Parathyroid adenoma (tissue), 2 donors: ENCODE measurements around the gene TMEM135.

Source experiments
- H2AFZ ChIP-seq: fragments of 300-600 bp; sonication (generic); one replicate; pipeline ENCODE4 v1.7.0; 2017; ENCODE audit warnings: antibody characterized with exemption, mild to moderate bottlenecking
- H3K27ac ChIP-seq: fragments of 300-600 bp; sonication (generic); one replicate; pipeline ENCODE4 v1.7.0; 2017
- H3K27me3 ChIP-seq: fragments of 300-600 bp; sonication (generic); one replicate; pipeline ENCODE4 v1.7.0; 2017; ENCODE audit warnings: low read length; ENCODE audit not compliant: control insufficient read depth, insufficient read depth
- H3K36me3 ChIP-seq: fragments of 300-600 bp; sonication (generic); one replicate; pipeline ENCODE4 v1.7.0; 2017; ENCODE audit warnings: low read length; ENCODE audit not compliant: control insufficient read depth, insufficient read depth
- H3K4me1 ChIP-seq: fragments of 300-600 bp; sonication (generic); one replicate; pipeline ENCODE4 v1.7.0; 2017; ENCODE audit warnings: control low read depth
- H3K4me2 ChIP-seq: fragments of 300-600 bp; sonication (generic); one replicate; pipeline ENCODE4 v1.7.0; 2017; ENCODE audit warnings: low read length
- H3K4me3 ChIP-seq: fragments of 300-600 bp; sonication (generic); one replicate; pipeline ENCODE4 v1.7.0; 2017; ENCODE audit warnings: low read depth, low read length
- H3K79me2 ChIP-seq: fragments of 300-600 bp; sonication (generic); one replicate; pipeline ENCODE4 v1.7.0; 2017; ENCODE audit warnings: control low read depth
- H3K9ac ChIP-seq: fragments of 300-600 bp; sonication (generic); one replicate; pipeline ENCODE4 v1.7.0; 2017; ENCODE audit warnings: mild to moderate bottlenecking
- H3K9me3 ChIP-seq: fragments of 300-600 bp; sonication (generic); one replicate; pipeline ENCODE4 v1.7.0; 2017; ENCODE audit warnings: low read length; ENCODE audit not compliant: control insufficient read depth
- TF ChIP-seq, protein P1 (sequence below): fragments of 300-600 bp; sonication (generic); IDR thresholded peaks from one replicate; pipeline ENCODE4 v1.7.0; 2017; ENCODE audit warnings: antibody characterized with exemption, mild to moderate bottlenecking
- donor health status: primary hyperparathyroidism.

TMEM135 gene

DNA sequence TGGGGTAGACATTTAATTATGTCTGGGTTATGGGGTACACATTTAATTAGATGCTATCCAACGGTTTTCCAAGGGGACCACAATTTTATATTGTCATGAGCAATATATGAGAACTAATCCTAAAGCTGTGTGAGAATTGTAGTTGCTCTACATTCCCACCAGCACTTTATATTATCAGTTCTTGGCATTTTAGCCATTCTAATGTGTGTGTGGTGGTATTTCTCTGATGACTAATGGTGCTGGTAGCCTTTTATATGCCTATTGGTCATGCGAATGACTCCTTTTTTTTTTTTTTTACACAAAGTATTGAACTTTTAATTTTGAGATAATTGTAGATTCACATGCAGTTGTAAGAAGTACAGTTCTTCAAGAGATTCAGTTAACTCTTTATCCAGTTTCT is 26.2 kb downstream of the TMEM135 start:
- Histone ChIP-seq H3K36me3 (no peaks in the 10 kb centered on the region), H3K79me2 (peaks cover 3% of the 10 kb centered on the region), H3K4me3 (no peak overlapping the region), H3K4me2 (no peak overlapping the region), H3K27ac (no peak overlapping the region), H2AFZ (no peak overlapping the region), H3K9ac (no peak overlapping the region), H3K27me3 (no peaks in the 10 kb centered on the region), H3K9me3 (no peaks in the 10 kb centered on the region), H3K4me1 (no peaks in the 10 kb centered on the region)
- TF ChIP-seq, protein P1, sequence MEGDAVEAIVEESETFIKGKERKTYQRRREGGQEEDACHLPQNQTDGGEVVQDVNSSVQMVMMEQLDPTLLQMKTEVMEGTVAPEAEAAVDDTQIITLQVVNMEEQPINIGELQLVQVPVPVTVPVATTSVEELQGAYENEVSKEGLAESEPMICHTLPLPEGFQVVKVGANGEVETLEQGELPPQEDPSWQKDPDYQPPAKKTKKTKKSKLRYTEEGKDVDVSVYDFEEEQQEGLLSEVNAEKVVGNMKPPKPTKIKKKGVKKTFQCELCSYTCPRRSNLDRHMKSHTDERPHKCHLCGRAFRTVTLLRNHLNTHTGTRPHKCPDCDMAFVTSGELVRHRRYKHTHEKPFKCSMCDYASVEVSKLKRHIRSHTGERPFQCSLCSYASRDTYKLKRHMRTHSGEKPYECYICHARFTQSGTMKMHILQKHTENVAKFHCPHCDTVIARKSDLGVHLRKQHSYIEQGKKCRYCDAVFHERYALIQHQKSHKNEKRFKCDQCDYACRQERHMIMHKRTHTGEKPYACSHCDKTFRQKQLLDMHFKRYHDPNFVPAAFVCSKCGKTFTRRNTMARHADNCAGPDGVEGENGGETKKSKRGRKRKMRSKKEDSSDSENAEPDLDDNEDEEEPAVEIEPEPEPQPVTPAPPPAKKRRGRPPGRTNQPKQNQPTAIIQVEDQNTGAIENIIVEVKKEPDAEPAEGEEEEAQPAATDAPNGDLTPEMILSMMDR = no peak

DNA sequence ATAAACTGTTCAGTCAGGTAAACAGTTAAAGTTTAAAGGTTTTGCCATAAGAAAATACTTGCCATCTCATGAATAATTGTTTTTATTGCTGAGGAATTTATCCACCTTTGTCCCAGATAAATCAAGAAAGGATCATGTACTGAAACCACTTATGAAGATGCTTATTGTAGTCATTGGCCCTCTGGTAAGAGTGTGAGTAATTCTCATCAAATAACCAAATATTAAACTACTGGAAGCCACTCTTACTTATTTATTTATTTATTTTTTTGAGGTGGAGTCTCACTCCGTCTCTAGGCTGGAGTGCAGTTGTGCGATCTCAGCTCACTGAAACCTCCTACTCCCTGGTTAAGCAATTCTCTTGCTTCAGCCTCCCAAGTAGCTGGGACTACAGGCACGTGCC is 35.1 kb downstream of the TMEM135 start:
- no peaks in the 10 kb centered on the region for H3K36me3 ChIP-seq
- TF ChIP-seq, protein P1 = no peak

DNA sequence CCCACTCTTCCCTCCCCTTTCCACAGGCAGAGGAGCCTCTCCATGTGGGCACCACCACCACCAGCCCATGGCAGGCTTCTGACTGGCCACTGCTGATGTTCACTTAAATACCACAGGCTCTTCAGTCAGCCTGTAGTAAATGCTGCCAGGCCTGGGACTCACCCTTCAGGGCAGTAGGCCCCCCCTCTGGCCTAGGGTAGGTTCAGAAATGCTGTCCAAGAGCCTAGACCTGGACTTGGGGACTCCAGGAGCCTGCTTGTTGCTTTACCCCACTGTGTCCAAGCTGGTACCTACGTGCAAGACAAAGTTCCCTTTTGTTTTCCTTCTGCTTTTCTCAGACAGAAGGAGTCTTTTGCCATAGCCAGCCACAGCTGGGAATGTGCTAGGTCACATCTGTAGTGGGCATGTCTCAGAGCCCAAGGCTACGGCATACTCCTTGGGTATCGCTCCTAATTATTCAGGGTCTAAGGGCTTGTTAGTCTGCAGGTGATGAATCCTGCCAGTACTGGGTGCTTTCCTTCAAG is 38.6 kb downstream of the TMEM135 start:
- H3K36me3 ChIP-seq = no peaks in the 10 kb centered on the region
- no peak overlapping the region for H3K9ac ChIP-seq
- no peak overlapping the region for H3K27ac ChIP-seq
- H3K9me3 ChIP-seq = no peaks in the 10 kb centered on the region
- no peaks in the 10 kb centered on the region for H3K4me1 ChIP-seq
- H3K4me3 ChIP-seq = no peak overlapping the region
- H3K4me2 ChIP-seq = no peak overlapping the region
- TF ChIP-seq, protein P1 = no peak
- no peaks in the 10 kb centered on the region for H3K79me2 ChIP-seq
- H3K27me3 ChIP-seq = no peaks in the 10 kb centered on the region
- H2AFZ ChIP-seq = no peak overlapping the region

More for the DNA sequence above, 35.1 kb downstream of the TMEM135 start:
- Histone ChIP-seq H3K9ac (no peak overlapping the region), H3K27me3 (no peaks in the 10 kb centered on the region), H3K4me2 (no peak overlapping the region), H3K4me1 (no peaks in the 10 kb centered on the region), H2AFZ (no peak overlapping the region), H3K79me2 (no peaks in the 10 kb centered on the region), H3K4me3 (no peak overlapping the region), H3K27ac (no peak overlapping the region), H3K9me3 (no peaks in the 10 kb centered on the region)

DNA sequence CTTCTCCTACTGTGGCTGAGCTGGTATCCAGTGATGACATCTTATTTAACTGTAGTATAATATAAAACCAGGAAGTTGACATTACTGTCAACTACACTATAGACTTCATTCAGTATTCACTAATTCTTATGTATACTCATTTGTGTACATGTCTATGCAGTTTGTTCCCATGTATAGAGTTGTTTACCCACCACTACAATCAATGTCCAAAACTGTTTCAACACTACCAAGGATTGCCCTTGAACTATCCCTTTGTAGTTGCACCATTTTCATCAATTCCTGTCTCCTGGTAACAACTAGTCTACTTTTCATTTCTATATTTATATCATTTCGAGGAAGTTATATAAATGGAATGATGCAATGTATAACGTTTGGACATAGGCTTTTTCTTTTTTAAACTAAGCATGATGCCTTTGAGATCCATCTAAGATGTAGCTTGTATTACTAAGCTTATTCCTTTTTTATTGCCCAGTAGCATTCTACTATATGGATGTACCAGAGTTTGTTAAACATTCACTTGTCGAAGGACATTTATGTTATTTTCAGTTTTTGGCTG is 39.2 kb downstream of the TMEM135 start:
- no peak overlapping the region for H2AFZ ChIP-seq
- TF ChIP-seq, protein P1 = no peak
- no peak overlapping the region for H3K4me2 ChIP-seq
- H3K9me3 ChIP-seq = no peaks in the 10 kb centered on the region
- no peaks in the 10 kb centered on the region for H3K27me3 ChIP-seq
- H3K4me3 ChIP-seq = no peak overlapping the region
- H3K4me1 ChIP-seq = no peaks in the 10 kb centered on the region
- no peaks in the 10 kb centered on the region for H3K79me2 ChIP-seq
- H3K27ac ChIP-seq = no peak overlapping the region
- H3K36me3 ChIP-seq = no peaks in the 10 kb centered on the region
- H3K9ac ChIP-seq = no peak overlapping the region

DNA sequence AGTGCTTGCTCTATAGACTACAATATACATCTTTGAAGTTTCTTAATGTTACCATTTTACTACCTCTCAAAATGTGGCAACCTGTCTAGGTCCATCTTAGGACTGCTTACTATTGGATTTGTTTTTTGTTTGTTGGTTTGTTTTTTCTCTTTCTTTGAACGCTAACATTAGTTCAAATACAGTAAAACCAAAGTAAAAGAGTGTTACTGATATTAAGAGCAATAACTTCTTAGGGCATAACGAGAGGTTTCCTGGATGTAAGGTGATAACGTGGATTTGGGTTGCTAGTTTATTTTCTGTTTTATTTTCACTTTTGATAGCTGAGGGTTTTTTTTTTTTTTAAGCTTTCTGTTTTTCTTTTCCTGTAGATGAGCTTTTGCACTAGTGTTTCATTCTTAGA is 43.6 kb downstream of the TMEM135 start:
- Histone ChIP-seq H3K9me3 (no peaks in the 10 kb centered on the region), H3K79me2 (no peaks in the 10 kb centered on the region), H3K27ac (no peak overlapping the region), H3K9ac (no peak overlapping the region), H3K36me3 (no peaks in the 10 kb centered on the region), H3K4me1 (no peaks in the 10 kb centered on the region), H2AFZ (no peak overlapping the region), H3K4me3 (no peak overlapping the region), H3K4me2 (no peak overlapping the region), H3K27me3 (no peaks in the 10 kb centered on the region)
- TF ChIP-seq, protein P1 = no peak
